NB4 (cell line): ENCODE data around the gene CUEDC2.

Experiments used
- POLR2A ChIP-seq: IDR thresholded peaks from 2 replicates; pipeline ENCODE4 v1.6.1; 2011; ENCODE audit warnings: mild to moderate bottlenecking; ENCODE audit not compliant: insufficient read length; ENCODE audit errors: extremely low read depth
- TF ChIP-seq, protein P1 (sequence below): IDR thresholded peaks from one replicate; pipeline ENCODE4 v1.5.1; 2012; ENCODE audit warnings: low read depth, low read length

GRCh38 chr10:102381983-102382382 lies 50.4 kb downstream of the CUEDC2 start:
- TF ChIP-seq, protein P1, sequence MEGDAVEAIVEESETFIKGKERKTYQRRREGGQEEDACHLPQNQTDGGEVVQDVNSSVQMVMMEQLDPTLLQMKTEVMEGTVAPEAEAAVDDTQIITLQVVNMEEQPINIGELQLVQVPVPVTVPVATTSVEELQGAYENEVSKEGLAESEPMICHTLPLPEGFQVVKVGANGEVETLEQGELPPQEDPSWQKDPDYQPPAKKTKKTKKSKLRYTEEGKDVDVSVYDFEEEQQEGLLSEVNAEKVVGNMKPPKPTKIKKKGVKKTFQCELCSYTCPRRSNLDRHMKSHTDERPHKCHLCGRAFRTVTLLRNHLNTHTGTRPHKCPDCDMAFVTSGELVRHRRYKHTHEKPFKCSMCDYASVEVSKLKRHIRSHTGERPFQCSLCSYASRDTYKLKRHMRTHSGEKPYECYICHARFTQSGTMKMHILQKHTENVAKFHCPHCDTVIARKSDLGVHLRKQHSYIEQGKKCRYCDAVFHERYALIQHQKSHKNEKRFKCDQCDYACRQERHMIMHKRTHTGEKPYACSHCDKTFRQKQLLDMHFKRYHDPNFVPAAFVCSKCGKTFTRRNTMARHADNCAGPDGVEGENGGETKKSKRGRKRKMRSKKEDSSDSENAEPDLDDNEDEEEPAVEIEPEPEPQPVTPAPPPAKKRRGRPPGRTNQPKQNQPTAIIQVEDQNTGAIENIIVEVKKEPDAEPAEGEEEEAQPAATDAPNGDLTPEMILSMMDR = no peak
- TF ChIP-seq POLR2A = no peak
